Measurements from ENCODE around the gene EIF1AX. TPM values are rescaled to one million over a fixed set of nuclear protein-coding genes. Genes with fewer than 3 reads are reported as not detected.
"Not testable (repeated sequence)": the region's sequence is repeated elsewhere in the genome, so short reads cannot be mapped to it uniquely, and the experiment has no call there.

The EIF1AX gene
- polyA plus RNA-seq, 1 donor from 2014 or later = 67.1 TPM

GRCh38 chrX:20173313-20173712 is 31.7 kb upstream of the EIF1AX start:
- H3K4me3 ChIP-seq (ENCODE audit: low read length) = no peak overlapping the region
- no peak overlapping the region for H3K4me2 ChIP-seq (ENCODE audit: low read length)
- H3K27ac ChIP-seq (ENCODE audit: low read length) = no peak overlapping the region
- H3F3A ChIP-seq (ENCODE audit: insufficient read depth, low read length, poor library complexity, severe bottlenecking) = no peaks in the 10 kb centered on the region
- no peaks in the 10 kb centered on the region for H3K27me3 ChIP-seq (ENCODE audit: insufficient read depth, low read depth, low read length)
- no peaks in the 10 kb centered on the region for H3K9me2 ChIP-seq (ENCODE audit: insufficient read depth, low read length)
- H2AFZ ChIP-seq (ENCODE audit: low read depth, low read length) = no peak overlapping the region
- no peaks in the 10 kb centered on the region for H4K20me1 ChIP-seq (ENCODE audit: insufficient read depth)
- H3K9me3 ChIP-seq (ENCODE audit: low read length) = no peaks in the 10 kb centered on the region
- no peak for TF ChIP-seq RAD21 (conservative IDR thresholded peaks at IDR 0.05)
- TF ChIP-seq CTCF (IDR thresholded peaks at IDR 0.05; ENCODE audit: poor library complexity, severe bottlenecking) = no peak
- H3K36me3 ChIP-seq (ENCODE audit: insufficient read depth, low read length) = no peaks in the 10 kb centered on the region
- H3K79me2 ChIP-seq (replicated peaks; ENCODE audit: insufficient read depth, low read length) = no peaks in the 10 kb centered on the region
- no peak overlapping the region for H3K9ac ChIP-seq (ENCODE audit: low read length)

GRCh38 chrX:20171887-20172286 is 30.2 kb upstream of the EIF1AX start:
- no peaks in the 10 kb centered on the region for H3K9me2 ChIP-seq (ENCODE audit: insufficient read depth, low read length)
- H3F3A ChIP-seq (ENCODE audit: insufficient read depth, low read length, poor library complexity, severe bottlenecking) = no peaks in the 10 kb centered on the region
- H3K4me2 ChIP-seq (ENCODE audit: low read length) = no peak overlapping the region
- no peaks in the 10 kb centered on the region for H3K79me2 ChIP-seq (replicated peaks; ENCODE audit: insufficient read depth, low read length)
- TF ChIP-seq EZH2 (IDR thresholded peaks at IDR 0.05; ENCODE audit: borderline replicate concordance, insufficient read depth, low read length, poor library complexity, severe bottlenecking) (no peak), RAD21 (conservative IDR thresholded peaks at IDR 0.05) (no peak), REST (IDR thresholded peaks at IDR 0.05; ENCODE audit: borderline replicate concordance) (no peak), POLR2AphosphoS5 (IDR thresholded peaks at IDR 0.05) (no peak), CTCF (IDR thresholded peaks at IDR 0.05; ENCODE audit: poor library complexity, severe bottlenecking) (no peak), SMC3 (conservative IDR thresholded peaks at IDR 0.05; ENCODE audit: poor library complexity) (no peak), EP300 (conservative IDR thresholded peaks at IDR 0.05; ENCODE audit: poor library complexity, severe bottlenecking) (no peak), TAF1 (IDR thresholded peaks at IDR 0.05; ENCODE audit: low read depth) (no peak), MXI1 (conservative IDR thresholded peaks at IDR 0.05; ENCODE audit: poor library complexity, severe bottlenecking) (no peak)
- no peaks in the 10 kb centered on the region for H3K9me3 ChIP-seq (ENCODE audit: low read length)
- H3K27me3 ChIP-seq (ENCODE audit: insufficient read depth, low read depth, low read length) = no peaks in the 10 kb centered on the region
- no peaks in the 10 kb centered on the region for H3K36me3 ChIP-seq (ENCODE audit: insufficient read depth, low read length)
- no peak overlapping the region for H2AFZ ChIP-seq (ENCODE audit: low read depth, low read length)
- H3K9ac ChIP-seq (ENCODE audit: low read length) = no peak overlapping the region
- H3K27ac ChIP-seq (ENCODE audit: low read length) = no peak overlapping the region
- H4K20me1 ChIP-seq (ENCODE audit: insufficient read depth) = no peaks in the 10 kb centered on the region
- H3K4me3 ChIP-seq (ENCODE audit: low read length) = no peak overlapping the region

GRCh38 chrX:20162516-20162915 is 20.9 kb upstream of the EIF1AX start:
- H3K9ac ChIP-seq (ENCODE audit: low read length); H3K27me3 ChIP-seq (ENCODE audit: insufficient read depth, low read depth, low read length); H3K36me3 ChIP-seq (ENCODE audit: insufficient read depth, low read length); H3K27ac ChIP-seq (ENCODE audit: low read length); H3K4me3 ChIP-seq (ENCODE audit: low read length); H2AFZ ChIP-seq (ENCODE audit: low read depth, low read length); H3K79me2 ChIP-seq (replicated peaks; ENCODE audit: insufficient read depth, low read length); H3K9me3 ChIP-seq (ENCODE audit: low read length); H3K9me2 ChIP-seq (ENCODE audit: insufficient read depth, low read length); H3F3A ChIP-seq (ENCODE audit: insufficient read depth, low read length, poor library complexity, severe bottlenecking); H4K20me1 ChIP-seq (ENCODE audit: insufficient read depth); H3K4me2 ChIP-seq (ENCODE audit: low read length): not testable (repeated sequence)
